GM23248 (cell line): ENCODE data around the gene KDM5A. TPM values are rescaled to one million over a fixed set of nuclear protein-coding genes. Genes with fewer than 3 reads are reported as not detected.
"Not testable (repeated sequence)": the region's sequence is repeated elsewhere in the genome, so short reads cannot be mapped to it uniquely, and the experiment has no call there.

ENCODE experiments used
- DNase-seq: peaks from one replicate; pipeline ENCODE4 v3.0.0-alpha.2; 2015
- H2AFZ ChIP-seq: fragments of 200-600 bp; sonication (generic); 2 replicates; pipeline ENCODE4 v1.6.1; 2016; ENCODE audit warnings: antibody characterized with exemption
- H3F3A ChIP-seq: fragments of 200-600 bp; sonication (generic); 2 replicates; pipeline ENCODE4 v1.6.1; 2016; ENCODE audit warnings: mild to moderate bottlenecking, antibody characterized with exemption, mixed run types; ENCODE audit not compliant: insufficient read depth
- H3K27ac ChIP-seq: fragments of 200-600 bp; sonication (generic); 2 replicates; pipeline ENCODE4 v1.5.1; 2016; ENCODE audit warnings: mild to moderate bottlenecking
- H3K27me3 ChIP-seq: fragments of 200-600 bp; sonication (generic); replicated peaks from 2 replicates; pipeline ENCODE4 v1.6.1; 2016; ENCODE audit warnings: mild to moderate bottlenecking; ENCODE audit not compliant: insufficient read depth
- H3K36me3 ChIP-seq: fragments of 200-600 bp; sonication (generic); 2 replicates; pipeline ENCODE4 v1.6.1; 2016; ENCODE audit warnings: low read depth, mild to moderate bottlenecking
- H3K4me1 ChIP-seq: fragments of 200-600 bp; sonication (generic); 2 replicates; pipeline ENCODE4 v1.6.1; 2016; ENCODE audit warnings: mild to moderate bottlenecking; ENCODE audit not compliant: insufficient read depth
- H3K4me2 ChIP-seq: fragments of 200-600 bp; sonication (generic); one replicate; pipeline ENCODE4 v1.6.1; 2016; ENCODE audit warnings: mild to moderate bottlenecking; ENCODE audit not compliant: unreplicated experiment
- H3K4me3 ChIP-seq: fragments of 200-600 bp; sonication (generic); 2 replicates; pipeline ENCODE4 v1.5.1; 2016; ENCODE audit warnings: mild to moderate bottlenecking
- H3K79me2 ChIP-seq: fragments of 200-600 bp; sonication (generic); 2 replicates; pipeline ENCODE4 v1.6.1; 2016; ENCODE audit warnings: mild to moderate bottlenecking; ENCODE audit not compliant: insufficient read depth
- H3K9ac ChIP-seq: fragments of 200-600 bp; sonication (generic); 2 replicates; pipeline ENCODE4 v1.6.1; 2016; ENCODE audit warnings: mild to moderate bottlenecking
- H3K9me2 ChIP-seq: fragments of 200-600 bp; sonication (generic); 2 replicates; pipeline ENCODE4 v1.6.1; 2016; ENCODE audit warnings: mixed run types, mild to moderate bottlenecking, moderate library complexity; ENCODE audit not compliant: insufficient read depth
- H3K9me3 ChIP-seq: fragments of 200-600 bp; sonication (generic); one replicate; pipeline ENCODE4 v1.6.1; 2017; ENCODE audit warnings: low read depth
- H4K20me1 ChIP-seq: fragments of 200-600 bp; sonication (generic); 2 replicates; pipeline ENCODE4 v1.6.0; 2016; ENCODE audit not compliant: insufficient read depth
- EZH2 ChIP-seq: fragments of 200-600 bp; sonication (generic); IDR thresholded peaks from 2 replicates; pipeline ENCODE4 v1.6.1; 2018; ENCODE audit warnings: antibody characterized with exemption, mild to moderate bottlenecking; ENCODE audit not compliant: insufficient read depth, poor library complexity, severe bottlenecking
- EZH2phosphoT487 ChIP-seq: fragments of 200-600 bp; sonication (generic); IDR thresholded peaks from 2 replicates; pipeline ENCODE4 v1.6.1; 2018; ENCODE audit warnings: antibody characterized with exemption, moderate library complexity, mild to moderate bottlenecking, low read depth; ENCODE audit not compliant: insufficient read depth
- WGBS, 2 experiments: methylation state at CpG; one replicate each; pipeline ENCODE4 v1.1.6; 2015 to 2017; ENCODE audit warnings: low lambda C conversion rate in 2 of 2, low coverage in 1 of 2; ENCODE audit errors: missing lambda C conversion rate in 2 of 2; 5-methylcytosine and 5-hydroxymethylcytosine counted together
- in situ Hi-C: fragments of 300-500 bp; cut with MboI; formaldehyde crosslinking; loops from 2 replicates; pipeline ENCODE4 v1.15.0; 2020
- polyA plus RNA-seq: library from polyadenylated mRNA; unstranded; fragments of >200 nt; fragmentation: Nextera tagmentation; extraction: Ambion mirVana; gene quantifications from 2 replicates; pipeline ENCODE4 v1.2.1, GENCODE V29; 2016
- total RNA-seq: library from RNA; depleted of rRNA; stranded (reverse); fragments of >200 nt; shearing (Covaris generic); gene quantifications from 2 replicates; pipeline ENCODE4 v1.2.3, GENCODE V29; 2014

KDM5A gene
- total and polyA plus RNA-seq, 2 experiments from 2014 or later: 25.1 to 31.4 TPM

DNA sequence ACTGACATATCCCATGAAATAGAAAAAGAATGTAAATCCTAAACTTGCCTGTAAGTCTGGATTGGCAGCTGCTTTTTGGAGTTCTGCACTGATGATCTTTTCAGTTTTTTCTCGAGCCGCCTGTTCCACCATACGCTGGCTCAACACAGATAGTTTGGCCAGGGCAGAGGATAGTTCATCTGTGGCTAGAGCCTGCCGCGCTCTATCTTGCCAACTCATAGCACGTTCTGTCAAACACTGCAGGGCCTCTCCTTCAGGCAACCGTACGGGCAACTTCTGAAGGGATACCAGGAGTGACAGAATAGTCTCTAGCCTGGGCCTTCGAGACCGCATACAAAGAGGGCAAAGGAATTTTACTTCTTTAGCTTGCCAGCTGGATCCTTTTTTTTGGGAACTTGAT, 81.7 kb downstream of the KDM5A start:
- Histone ChIP-seq H3K4me1 (no peaks in the 10 kb centered on the region), H3K9me2 (no peaks in the 10 kb centered on the region), H3K27ac (no peak overlapping the region), H3F3A (no peaks in the 10 kb centered on the region), H3K27me3 (no peaks in the 10 kb centered on the region), H3K36me3 (peaks cover 90% of the 10 kb centered on the region), H3K9ac (no peak overlapping the region), H3K79me2 (peaks cover 44% of the 10 kb centered on the region), H4K20me1 (no peaks in the 10 kb centered on the region), H2AFZ (no peak overlapping the region), H3K9me3 (no peaks in the 10 kb centered on the region), H3K4me2 (no peak overlapping the region), H3K4me3 (no peak overlapping the region)
- in situ Hi-C loops: no loop called here
- no peak for DNase-seq
- no peak for TF ChIP-seq EZH2phosphoT487
- TF ChIP-seq EZH2: no peak
- 94 to 95% methylated on average over 10 of the region's 10 CpGs for WGBS, 2 experiments

DNA sequence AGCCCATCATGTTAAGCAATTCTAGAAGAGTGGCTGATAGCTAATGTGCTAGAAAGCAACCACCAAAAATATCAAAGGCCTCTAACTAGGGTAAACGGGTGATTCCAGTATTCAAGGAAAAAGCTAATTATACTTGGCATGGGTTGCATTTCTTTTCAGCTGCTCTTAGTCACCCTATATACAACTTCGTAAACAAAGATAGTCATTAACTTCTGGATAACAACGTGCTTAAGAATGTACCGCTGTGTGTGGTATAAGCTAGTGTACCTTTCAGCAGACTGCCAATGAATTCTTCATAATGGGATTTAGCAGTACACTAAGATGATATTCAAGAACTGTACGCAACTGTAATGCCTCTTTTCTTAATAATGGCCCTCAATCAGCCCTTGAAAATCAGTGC, 84.3 kb downstream of the KDM5A start:
- H3K4me2 ChIP-seq: no peak overlapping the region
- TF ChIP-seq EZH2phosphoT487: no peak
- TF ChIP-seq EZH2: no peak
- H3K4me1 ChIP-seq: no peaks in the 10 kb centered on the region
- peak; percentile 2 for DNase-seq
- H3K27ac ChIP-seq: no peak overlapping the region
- no peak overlapping the region for H3K9ac ChIP-seq
- H2AFZ ChIP-seq: no peak overlapping the region
- peaks cover 68% of the 10 kb centered on the region for H3K36me3 ChIP-seq
- no peaks in the 10 kb centered on the region for H3K27me3 ChIP-seq
- H3K9me2 ChIP-seq: no peaks in the 10 kb centered on the region
- peaks cover 69% of the 10 kb centered on the region for H3K79me2 ChIP-seq
- no peak overlapping the region for H3K4me3 ChIP-seq
- H3K9me3 ChIP-seq: no peaks in the 10 kb centered on the region
- no peaks in the 10 kb centered on the region for H3F3A ChIP-seq
- in situ Hi-C loops: no loop called here
- H4K20me1 ChIP-seq: peaks cover 7% of the 10 kb centered on the region; the same call in 1 of the 2 replicates
- 81 to 85% methylated on average over 5 of the region's 5 CpGs for WGBS, 2 experiments

DNA sequence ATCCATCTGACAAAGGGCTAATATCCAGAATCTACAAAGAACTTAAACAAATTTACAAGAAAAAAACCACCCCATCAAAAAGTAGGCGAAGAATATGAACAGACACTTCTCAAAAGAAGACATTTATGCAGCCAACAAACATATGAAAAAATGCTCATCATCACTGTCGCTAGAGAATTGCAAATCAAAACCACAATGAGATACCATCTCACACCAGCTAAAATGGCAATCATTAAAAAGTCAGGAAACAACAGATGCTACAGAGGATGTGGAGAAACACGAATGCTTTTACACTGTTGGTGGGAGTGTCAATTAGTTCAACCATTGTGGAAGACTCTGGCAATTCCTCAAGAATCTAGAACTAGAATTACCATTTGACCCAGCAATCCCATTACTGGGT, 86.4 kb downstream of the KDM5A start:
- in situ Hi-C loops, H2AFZ ChIP-seq, H3K4me3 ChIP-seq, H3K9me3 ChIP-seq, H3K27me3 ChIP-seq, H3K27ac ChIP-seq, H3F3A ChIP-seq, H3K9ac ChIP-seq, DNase-seq, H3K4me2 ChIP-seq, H3K9me2 ChIP-seq, H3K4me1 ChIP-seq, H4K20me1 ChIP-seq: not testable (repeated sequence)
- H3K36me3 ChIP-seq: peaks cover 59% of the 10 kb centered on the region
- peaks cover 89% of the 10 kb centered on the region for H3K79me2 ChIP-seq
- 65 to 74% methylated on average over 3 of the region's 3 CpGs for WGBS, 2 experiments

DNA sequence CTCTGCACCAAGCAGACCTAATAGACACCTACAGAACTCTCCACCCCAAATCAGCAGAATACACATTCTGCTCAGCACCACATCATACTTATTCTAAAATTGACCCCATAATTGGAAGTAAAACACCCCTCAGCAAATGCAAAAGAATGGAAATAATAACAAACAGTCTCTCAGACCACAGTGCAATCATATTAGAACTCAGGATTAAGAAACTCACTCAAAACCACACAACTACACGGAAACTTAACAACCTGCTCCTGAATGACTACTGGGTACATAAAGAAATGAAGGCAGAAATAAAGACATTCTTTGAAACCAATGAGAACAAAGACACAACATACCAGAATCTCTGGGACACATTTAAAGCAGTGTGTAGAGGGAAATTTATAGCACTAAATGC, 89.0 kb downstream of the KDM5A start:
- H3K9ac ChIP-seq, in situ Hi-C loops, DNase-seq, H3K4me3 ChIP-seq, H3K9me3 ChIP-seq, H3K27ac ChIP-seq, H3K4me1 ChIP-seq, H3K27me3 ChIP-seq, H4K20me1 ChIP-seq, H3K9me2 ChIP-seq, H2AFZ ChIP-seq, H3K4me2 ChIP-seq, H3F3A ChIP-seq: not testable (repeated sequence)
- Histone ChIP-seq H3K36me3 (peaks cover 55% of the 10 kb centered on the region), H3K79me2 (peaks cover 86% of the 10 kb centered on the region)
- 94 to 95% methylated on average over 1 of the region's 1 CpG for WGBS, 2 experiments

DNA sequence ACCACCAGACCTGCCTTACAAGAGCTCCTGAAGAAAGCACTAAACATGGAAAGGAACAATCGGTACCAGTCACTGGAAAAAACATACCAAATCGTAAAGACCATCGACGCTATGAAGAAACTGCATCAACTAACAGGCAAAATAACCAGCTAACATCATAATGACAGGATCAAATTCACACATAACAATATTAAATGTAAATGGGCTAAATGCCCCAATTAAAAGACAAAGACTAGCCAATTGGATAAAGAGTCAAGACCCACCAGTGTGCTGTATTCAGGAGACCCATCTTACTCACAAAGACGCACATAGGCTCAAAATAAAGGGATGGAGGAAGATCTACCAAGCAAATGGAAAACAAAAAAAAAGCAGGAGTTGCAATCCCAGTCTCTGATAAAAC, 89.6 kb downstream of the KDM5A start:
- in situ Hi-C loops, H2AFZ ChIP-seq, H4K20me1 ChIP-seq, H3K27ac ChIP-seq, H3K4me2 ChIP-seq, H3K9ac ChIP-seq, H3K9me2 ChIP-seq, H3K4me3 ChIP-seq, H3K4me1 ChIP-seq, H3K9me3 ChIP-seq, H3K27me3 ChIP-seq, H3F3A ChIP-seq, DNase-seq: not testable (repeated sequence)
- peaks cover 81% of the 10 kb centered on the region for H3K79me2 ChIP-seq
- H3K36me3 ChIP-seq: peaks cover 57% of the 10 kb centered on the region
- WGBS, 2 experiments: 89 to 90% methylated on average over 5 of the region's 5 CpGs

DNA sequence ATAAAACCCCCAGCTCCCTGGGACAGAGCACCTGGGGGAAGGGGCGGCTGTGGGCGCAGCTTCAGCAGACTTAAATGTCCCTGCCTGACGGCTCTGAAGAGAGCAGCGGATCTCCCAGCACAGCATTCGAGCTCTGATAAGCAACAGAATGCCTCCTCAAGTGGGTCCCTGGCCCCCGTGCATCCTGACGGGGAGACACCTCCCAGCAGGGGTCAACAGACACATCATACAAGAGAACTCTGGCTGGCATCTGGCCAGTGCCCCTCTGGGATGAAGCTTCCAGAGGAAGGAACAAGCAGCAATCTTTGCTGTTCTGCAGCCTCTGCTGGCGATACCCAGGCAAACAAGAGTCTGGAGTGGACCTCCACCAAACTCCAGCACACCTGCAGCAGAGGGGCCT, 91.1 kb downstream of the KDM5A start:
- H3K27me3 ChIP-seq, DNase-seq, H3K4me3 ChIP-seq, H3K4me2 ChIP-seq, H3K9ac ChIP-seq, in situ Hi-C loops, H3K4me1 ChIP-seq, H3F3A ChIP-seq, H4K20me1 ChIP-seq, H2AFZ ChIP-seq, H3K9me2 ChIP-seq, H3K9me3 ChIP-seq, H3K27ac ChIP-seq: not testable (repeated sequence)
- 95 to 96% methylated on average over 8 of the region's 8 CpGs for WGBS, 2 experiments
- H3K36me3 ChIP-seq: peaks cover 60% of the 10 kb centered on the region
- peaks cover 67% of the 10 kb centered on the region for H3K79me2 ChIP-seq
